Measurements from ENCODE around the gene SHANK1. TPM values are rescaled to one million over a fixed set of nuclear protein-coding genes. Genes with fewer than 3 reads are reported as not detected.

The SHANK1 gene
- total and polyA plus RNA-seq, 2 of the 13 experiments (the other 11 are each of a cell fraction or from before 2014, with no cell fraction given) = not detected

DNA sequence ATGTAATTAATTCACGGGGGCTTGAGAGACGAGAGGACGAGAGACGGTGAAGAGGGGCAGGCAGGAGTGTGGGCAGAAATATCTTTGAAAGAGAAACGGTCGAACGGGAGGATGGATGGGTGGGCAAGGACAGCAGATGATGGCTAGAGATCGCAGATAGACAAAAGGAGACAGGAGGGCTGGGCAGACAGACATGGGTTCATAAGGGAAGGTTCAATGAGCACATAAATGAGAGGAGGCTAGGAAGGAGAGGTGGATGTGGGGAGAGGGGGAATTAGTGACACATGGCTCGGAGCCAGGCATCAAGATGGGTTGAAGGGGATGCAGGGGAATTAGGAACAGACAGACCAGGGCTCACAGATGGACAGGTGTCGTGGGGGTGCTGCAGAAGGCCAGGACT, 81.0 kb downstream of the SHANK1 start:
- peaks cover 7 to 36% of the 10 kb centered on the region in 2 experiments for H3K27me3 ChIP-seq (ENCODE audit: control insufficient read depth in 1 of 2, insufficient read depth in 2 of 2, low read length in 2 of 2)
- no TSS peak for BruUV-seq (replicated peaks)
- POLR2A ChIA-PET = no interaction called here

More for the DNA sequence above, 81.0 kb downstream of the SHANK1 start:
- no peak for FAIRE-seq
- Histone ChIP-seq H3K27ac (ENCODE audit: extremely low read length, insufficient read depth, low read length) (no peak overlapping the region), H4K20me1 (ENCODE audit: insufficient read depth, low read length) (no peaks in the 10 kb centered on the region), H3K9ac (ENCODE audit: insufficient read depth, low read depth, low read length) (no peak overlapping the region), H3K4me1 (ENCODE audit: insufficient read depth, low read length) (no peaks in the 10 kb centered on the region; the same call in 1 of the 2 replicates), H3K4me3 (replicated peaks in 1 of 3; ENCODE audit: insufficient read depth in 1 of 3, low read depth in 2 of 3, low read length in 3 of 3) (no peak overlapping the region), H3K79me2 (ENCODE audit: insufficient read depth, low read length) (no peaks in the 10 kb centered on the region), H3K9me3 (ENCODE audit: low read length) (peaks cover 10% of the 10 kb centered on the region), H2AFZ (ENCODE audit: low read length) (no peak overlapping the region), H3K4me2 (ENCODE audit: low read depth, low read length) (no peak overlapping the region), H3K36me3 (replicated peaks in 1 of 2; ENCODE audit: control insufficient read depth in 1 of 2, insufficient read depth in 2 of 2, low read length in 2 of 2) (no peaks in the 10 kb centered on the region)
- intact Hi-C loops (cut with micrococcal nuclease; ENCODE audit: unreplicated experiment) = no loop called here
- no peak for DNase-seq (ENCODE audit: low spot score)
- 11% methylated on average over 10 of the region's 10 CpGs for WGBS (ENCODE audit: low lambda C conversion rate)
- ATAC-seq = no peak
- TF ChIP-seq ZNF773 (CRISPR knock-in tag; IDR thresholded peaks at IDR 0.05; ENCODE audit: borderline replicate concordance) (no peak), ZNF3 (CRISPR knock-in tag; IDR thresholded peaks at IDR 0.05) (no peak), ZNF12 (CRISPR knock-in tag; IDR thresholded peaks at IDR 0.05) (no peak), TP53 (CRISPR knock-in tag; conservative IDR thresholded peaks at IDR 0.05) (no peak), RBM22 (optimal IDR thresholded peaks at IDR 0.05; ENCODE audit: low read length) (no peak), SMAD1 (CRISPR knock-in tag; IDR thresholded peaks at IDR 0.05; ENCODE audit: borderline replicate concordance, low read depth) (no peak), ZNF24 (IDR thresholded peaks at IDR 0.05) (no peak), YY1 (IDR thresholded peaks at IDR 0.05; ENCODE audit: insufficient read depth, insufficient replicate concordance, low read depth, low read length) (no peak), PHB2 (IDR thresholded peaks at IDR 0.05; ENCODE audit: partially characterized antibody) (no peak), KDM6A (CRISPR knock-in tag; IDR thresholded peaks at IDR 0.05; ENCODE audit: low read depth) (no peak), NCOR1 (IDR thresholded peaks at IDR 0.05; ENCODE audit: borderline replicate concordance, low read length) (no peak), SYNCRIP (IDR thresholded peaks at IDR 0.05; ENCODE audit: insufficient read depth, low read depth, low read length) (no peak), ARID5B (CRISPR knock-in tag; IDR thresholded peaks at IDR 0.05) (no peak), REPIN1 (CRISPR knock-in tag; IDR thresholded peaks at IDR 0.05; ENCODE audit: borderline replicate concordance, low read depth) (no peak), GZF1 (CRISPR knock-in tag; IDR thresholded peaks at IDR 0.05) (no peak), SAFB2 (CRISPR knock-in tag; IDR thresholded peaks at IDR 0.05; ENCODE audit: borderline replicate concordance, low read depth) (no peak)
- in situ Hi-C loops (cut with HindIII; ENCODE audit: extremely low pct_ligation_motif_present, low pct_unique_long_range_greater_than_20kb) = no loop called here
- CTCF ChIA-PET (ENCODE audit: low intra/inter-chr PET ratio, low total read pairs) = no interaction called here

Data from HepG2 (cell line).